Prostate gland (tissue), 2 donors: ENCODE measurements around the gene IFI44. TPM values are rescaled to one million over a fixed set of nuclear protein-coding genes. Genes with fewer than 3 reads are reported as not detected.

Experiments
- DNase-seq: peaks from one replicate; pipeline ENCODE4 v3.0.0-alpha.2; 2019; ENCODE audit warnings: low spot score
- H3K27ac ChIP-seq, 2 donors: fragments of 200-600 bp; sonication (generic); 2 replicates each; pipeline ENCODE4 v1.5.1; 2017 to 2019
- H3K27me3 ChIP-seq: fragments of 200-600 bp; sonication (generic); replicated peaks from 2 replicates; pipeline ENCODE4 v1.5.1; 2019; ENCODE audit not compliant: insufficient read depth
- H3K36me3 ChIP-seq, 2 donors: fragments of 200-600 bp; sonication (generic); 1 replicate in 1 of 2; 2 replicates in 1 of 2; pipeline versions ENCODE4 v1.5.1 to v1.8.1; 2017 to 2019
- H3K4me1 ChIP-seq: fragments of 200-600 bp; sonication (generic); replicated peaks from 2 replicates; pipeline ENCODE4 v1.5.1; 2019
- H3K4me3 ChIP-seq, 2 donors: fragments of 200-600 bp; sonication (generic); 2 replicates each; pipeline ENCODE4 v1.5.1; 2017 to 2019
- H3K9me3 ChIP-seq: fragments of 200-600 bp; sonication (generic); 2 replicates; pipeline ENCODE4 v1.5.1; 2017
- CTCF ChIP-seq, 4 experiments: fragments of 200-600 bp in 2 of 4; fragments of 450-650 bp in 2 of 4; sonication (generic) in 2 of 4; IDR thresholded peaks; 1 replicate in 3 of 4; 2 replicates in 1 of 4; pipeline ENCODE4 v1.5.1; 2016 to 2019; ENCODE audit warnings: antibody characterized with exemption in 4 of 4, mild to moderate bottlenecking in 2 of 4, moderate library complexity in 2 of 4
- POLR2A ChIP-seq: fragments of 450-650 bp; IDR thresholded peaks from one replicate; pipeline ENCODE4 v1.6.1; 2016; ENCODE audit warnings: antibody characterized with exemption, mild to moderate bottlenecking
- POLR2AphosphoS5 ChIP-seq: sonication (generic); formaldehyde crosslinking; IDR thresholded peaks from one replicate; pipeline ENCODE4 v1.6.1; 2017; ENCODE audit warnings: antibody characterized with exemption
- WGBS: methylation state at CpG from one replicate; pipeline ENCODE4 v1.1.5; 2018; 5-methylcytosine and 5-hydroxymethylcytosine counted together
- intact Hi-C: fragments of 100-400 bp; cut with DNase I; formaldehyde crosslinking; loops from one replicate; pipeline ENCODE4 v1.14.2; 2022
- total RNA-seq, 2 donors: library from RNA; depleted of rRNA; stranded (reverse); fragments of >200 nt; gene quantifications; one replicate each; pipeline ENCODE4 v1.1.0, GENCODE V29; 2016

IFI44 gene
- total RNA-seq, 2 donors from 2014 or later, result 5.3 to 23.9 TPM

- intact Hi-C loops, result no loop called here
- no peaks in the 10 kb centered on the region for H3K4me1 ChIP-seq
- H3K27me3 ChIP-seq, result no peaks in the 10 kb centered on the region
- 68% methylated on average over 2 of the region's 2 CpGs for WGBS
- no peaks in the 10 kb centered on the region for H3K9me3 ChIP-seq
- no peak for DNase-seq
- H3K27ac ChIP-seq, result no peak overlapping the region
- H3K4me3 ChIP-seq, result no peak overlapping the region
- H3K36me3 ChIP-seq, result no peaks in the 10 kb centered on the region
- no peak for TF ChIP-seq POLR2A
- TF ChIP-seq CTCF (IDR thresholded peaks at IDR 0.05), result no peak
- no peak for TF ChIP-seq POLR2AphosphoS5
These were observed 38.3 kb downstream of the IFI44 start for GRCh38 chr1:78687914-78688313.

DNA sequence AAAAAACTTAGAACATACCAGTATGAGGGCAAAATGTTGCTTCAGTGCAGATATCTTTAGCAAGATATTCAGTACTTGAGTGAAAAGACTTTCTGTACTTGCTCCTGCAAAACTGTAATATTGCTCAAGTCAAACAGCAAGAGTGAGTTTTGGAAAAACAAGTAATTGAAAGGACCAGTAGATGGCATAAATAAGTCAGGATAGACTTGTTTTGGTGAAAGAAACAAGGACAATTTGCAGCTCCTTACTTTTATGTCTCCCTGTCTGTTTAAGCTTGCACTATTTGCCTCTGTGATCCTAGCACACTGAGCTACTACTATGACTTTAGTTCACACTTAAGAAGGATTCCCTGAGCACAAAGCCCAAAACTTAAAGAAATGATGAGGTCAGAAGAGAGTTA is 39.1 kb downstream of the IFI44 start:
- DNase-seq, result no peak
- H3K4me3 ChIP-seq, result no peak overlapping the region
- H3K4me1 ChIP-seq, result no peaks in the 10 kb centered on the region
- no peaks in the 10 kb centered on the region for H3K9me3 ChIP-seq
- no peaks in the 10 kb centered on the region for H3K36me3 ChIP-seq
- intact Hi-C loops, result no loop called here
- no peaks in the 10 kb centered on the region for H3K27me3 ChIP-seq
- no peak overlapping the region for H3K27ac ChIP-seq
- TF ChIP-seq CTCF (IDR thresholded peaks at IDR 0.05), result no peak
- no peak for TF ChIP-seq POLR2AphosphoS5
- TF ChIP-seq POLR2A, result no peak

DNA sequence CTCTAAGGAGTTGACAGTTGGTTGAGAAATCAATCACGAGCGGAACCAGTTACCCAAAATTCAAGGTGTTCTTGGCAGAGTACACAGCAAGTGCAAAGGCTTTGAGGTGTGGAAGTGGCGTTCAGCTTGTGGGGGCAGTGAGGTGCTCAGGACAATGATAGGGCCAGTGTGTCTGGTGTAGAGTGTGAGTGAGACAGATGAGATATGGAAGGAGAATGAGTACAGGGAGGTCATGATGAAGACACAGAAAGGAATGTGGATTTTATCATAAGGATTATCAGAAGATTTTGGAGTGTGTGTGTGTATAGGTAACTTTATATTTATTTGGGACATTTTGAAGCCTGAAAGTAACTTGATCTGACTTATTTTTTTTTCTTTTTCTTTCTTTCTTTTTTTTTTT is 40.9 kb downstream of the IFI44 start:
- WGBS, result 73% methylated on average over 3 of the region's 3 CpGs

DNA sequence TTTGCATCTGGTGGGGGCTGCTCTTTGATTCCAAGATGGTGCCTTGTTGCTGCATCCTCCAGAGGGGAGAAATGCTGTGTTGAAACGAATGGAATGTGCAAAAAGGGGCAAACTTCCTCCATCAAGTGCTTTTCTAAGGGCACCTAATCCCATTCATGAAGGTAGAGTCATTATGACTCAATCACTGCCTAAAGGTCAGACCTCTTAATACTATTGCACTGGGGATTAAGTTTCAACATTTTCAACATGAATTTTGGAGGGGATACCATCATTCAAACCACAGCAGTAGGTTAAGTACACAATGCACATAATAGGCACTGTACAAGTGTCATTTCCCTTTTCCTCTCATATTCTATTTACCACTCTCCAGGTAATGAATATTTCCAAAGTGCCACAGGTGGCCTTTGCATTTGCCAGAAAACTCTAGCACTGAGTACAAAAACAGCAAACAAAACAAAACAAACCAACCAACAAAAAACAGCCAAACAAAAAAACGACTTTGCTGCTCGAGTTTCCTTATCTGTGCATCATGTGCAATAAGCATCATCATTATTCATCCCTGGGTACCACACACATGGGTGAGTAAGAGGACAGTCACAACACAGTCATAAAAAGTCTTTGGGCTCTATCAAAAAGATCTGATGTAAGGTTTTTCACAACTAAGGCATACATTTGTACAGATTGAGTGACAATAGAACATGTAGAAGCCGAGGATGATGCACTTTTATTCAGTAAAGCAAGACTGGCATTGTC is 42.5 kb downstream of the IFI44 start:
- Histone ChIP-seq H3K36me3 (no peaks in the 10 kb centered on the region), H3K4me3 (no peak overlapping the region), H3K27ac (no peak overlapping the region), H3K9me3 (no peaks in the 10 kb centered on the region), H3K4me1 (no peaks in the 10 kb centered on the region), H3K27me3 (no peaks in the 10 kb centered on the region)
- no peak for DNase-seq
- intact Hi-C loops, result no loop called here
- TF ChIP-seq POLR2A (no peak), CTCF (IDR thresholded peaks at IDR 0.05) (no peak), POLR2AphosphoS5 (no peak)
- 64% methylated on average over 4 of the region's 4 CpGs for WGBS

More for the DNA sequence above, 40.9 kb downstream of the IFI44 start:
- Histone ChIP-seq H3K27me3 (no peaks in the 10 kb centered on the region), H3K4me3 (no peak overlapping the region), H3K9me3 (no peaks in the 10 kb centered on the region), H3K4me1 (no peaks in the 10 kb centered on the region), H3K27ac (no peak overlapping the region), H3K36me3 (no peaks in the 10 kb centered on the region)
- no peak for DNase-seq
- intact Hi-C loops, result no loop called here
- TF ChIP-seq POLR2A (no peak), POLR2AphosphoS5 (no peak), CTCF (IDR thresholded peaks at IDR 0.05) (no peak)

- Histone ChIP-seq H3K27ac (no peak overlapping the region), H3K4me1 (no peaks in the 10 kb centered on the region), H3K36me3 (no peaks in the 10 kb centered on the region), H3K4me3 (no peak overlapping the region), H3K9me3 (no peaks in the 10 kb centered on the region), H3K27me3 (no peaks in the 10 kb centered on the region)
- no peak for DNase-seq
- TF ChIP-seq POLR2A (no peak), POLR2AphosphoS5 (no peak), CTCF (IDR thresholded peaks at IDR 0.05) (no peak)
- intact Hi-C loops, result no loop called here
These were observed 50.2 kb downstream of the IFI44 start for GRCh38 chr1:78699813-78700212.
